K562 (cell line): ENCODE measurements around the gene ATL1. TPM values are rescaled to one million over a fixed set of nuclear protein-coding genes. Genes with fewer than 3 reads are reported as not detected.

Experiments
- ATAC-seq: fragments of 200-7000 bp; cut with Tn5 transposase; 3 replicates; pipeline ENCODE4 v1.9.1; 2020; ENCODE audit warnings: moderate library complexity
- BruUV-seq: library from RNA; stranded (reverse); fragments of 400-500 nt; replicated peaks from 2 replicates; lab custom pipeline; 2021; lab: Mats Ljungman, UMichigan
- CTCF ChIA-PET: fragments of 300-600 bp; formaldehyde crosslinking; extraction: SDS; loops from one replicate; lab custom pipeline; 2021; ENCODE audit warnings: low intra/inter-chr PET ratio; lab: Yijun Ruan, JAX
- POLR2A ChIA-PET: fragments of 300-600, 350-650 bp; sonication (Branson Sonifier 250); formaldehyde crosslinking; extraction: SDS; loops from one replicate; lab custom pipeline; 2021; ENCODE audit warnings: antibody characterized with exemption, inconsistent platforms; lab: Yijun Ruan, JAX
- DNase-seq, 4 experiments: peaks; one replicate each; pipeline versions ENCODE4 v3.0.0 to v3.0.0-alpha.2; 2011 to 2018; ENCODE audit warnings: low spot score in 3 of 4, mixed read lengths in 3 of 4; ENCODE audit errors: extremely low read depth in 1 of 4
- FAIRE-seq: peaks from 2 replicates; lab custom pipeline; 2011; peaks lifted over from hg19 to GRCh38; lab: Jason Lieb, UNC
- H2AFZ ChIP-seq: 2 replicates; pipeline ENCODE4 v1.6.0; 2011; ENCODE audit warnings: low read depth, low read length, control low read depth, inconsistent platforms
- H3K27ac ChIP-seq: fragments of 200-600 bp; 3 replicates; pipeline ENCODE4 v1.8.0; 2011; ENCODE audit warnings: low read depth, mild to moderate bottlenecking, control low read depth, inconsistent platforms, low read length, moderate library complexity, mixed read lengths; ENCODE audit errors: extremely low read depth
- H3K27me3 ChIP-seq, 2 experiments: fragments of 300-600 bp in 1 of 2; 2 replicates in 1 of 2; 3 replicates in 1 of 2; pipeline versions ENCODE4 v1.6.0 to v1.8.0; 2011; ENCODE audit warnings: inconsistent platforms in 2 of 2, low read length in 2 of 2, mild to moderate bottlenecking in 1 of 2, mixed read lengths in 1 of 2, moderate library complexity in 1 of 2; ENCODE audit not compliant: control insufficient read depth in 2 of 2, insufficient read depth in 2 of 2
- H3K36me3 ChIP-seq: fragments of 300-600 bp; 3 replicates; pipeline ENCODE4 v1.8.0; 2011; ENCODE audit warnings: mild to moderate bottlenecking, low read length, inconsistent platforms; ENCODE audit not compliant: control insufficient read depth, insufficient read depth
- H3K4me1 ChIP-seq, 2 experiments: fragments of 200-600 bp in 1 of 2; replicated peaks in 1 of 2; 2 replicates in 1 of 2; 3 replicates in 1 of 2; pipeline versions ENCODE4 v1.5.1 to v1.8.0; 2011; ENCODE audit warnings: inconsistent platforms in 2 of 2, low read length in 2 of 2, mild to moderate bottlenecking in 1 of 2, mixed read lengths in 1 of 2, moderate library complexity in 1 of 2; ENCODE audit not compliant: control insufficient read depth in 2 of 2, insufficient read depth in 2 of 2
- H3K4me2 ChIP-seq: 2 replicates; pipeline ENCODE4 v1.6.1; 2011; ENCODE audit warnings: low read length, control low read depth, inconsistent platforms, mixed read lengths; ENCODE audit not compliant: insufficient read depth
- H3K4me3 ChIP-seq: fragments of 200-600 bp; sonication (generic), shearing (Covaris generic); 2 replicates; pipeline ENCODE4 v1.5.1; 2016; ENCODE audit warnings: control low read depth, inconsistent platforms
- H3K79me2 ChIP-seq: fragments of 200-600 bp; 3 replicates; pipeline ENCODE4 v1.8.0; 2011; ENCODE audit warnings: low read length, inconsistent platforms; ENCODE audit not compliant: control insufficient read depth, insufficient read depth
- H3K9ac ChIP-seq, 2 experiments: 2 replicates each; pipeline versions ENCODE4 v1.6.0 to v1.6.1; 2011; ENCODE audit warnings: low read depth in 2 of 2, low read length in 2 of 2, control low read depth in 1 of 2, inconsistent platforms in 1 of 2, mild to moderate bottlenecking in 1 of 2, mixed read lengths in 1 of 2; ENCODE audit not compliant: insufficient read depth in 1 of 2
- H3K9me1 ChIP-seq: one replicate; pipeline ENCODE4 v1.6.0; 2011; ENCODE audit warnings: inconsistent platforms, mild to moderate bottlenecking, low read length, moderate library complexity; ENCODE audit not compliant: control insufficient read depth, insufficient read depth
- H3K9me3 ChIP-seq: replicated peaks from 2 replicates; pipeline ENCODE4 v1.5.1; 2011; ENCODE audit warnings: low read depth, low read length, inconsistent platforms; ENCODE audit not compliant: control insufficient read depth, insufficient read depth
- H4K20me1 ChIP-seq: replicated peaks from 2 replicates; pipeline ENCODE4 v1.6.1; 2011; ENCODE audit warnings: low read length, inconsistent platforms, mixed read lengths; ENCODE audit not compliant: control insufficient read depth, insufficient read depth
- ARID2 ChIP-seq: fragments of 450-650 bp; IDR thresholded peaks from 2 replicates; pipeline ENCODE4 v1.6.1; 2017; ENCODE audit warnings: antibody characterized with exemption, mild to moderate bottlenecking
- CXXC5 ChIP-seq: fragments of 250-450 bp; sonication (Bioruptor Pico); IDR thresholded peaks from 2 replicates; pipeline ENCODE4 v1.8.0; 2022; ENCODE audit warnings: inconsistent platforms, mild to moderate bottlenecking, moderate library complexity
- ZNF140 ChIP-seq: fragments of 250-450 bp; sonication (Bioruptor Pico); IDR thresholded peaks from 2 replicates; pipeline ENCODE4 v1.8.0; 2021; ENCODE audit warnings: moderate library complexity, mild to moderate bottlenecking, inconsistent platforms
- ZNF316 ChIP-seq: fragments of 450-650 bp; IDR thresholded peaks from 2 replicates; pipeline ENCODE4 v1.6.1; 2016
- WGBS: fragments of 100-300 bp; shearing (Covaris generic); methylation state at CpG from one replicate; pipeline ENCODE4 v1.1.6; 2016; ENCODE audit warnings: low coverage, mixed read lengths; ENCODE audit not compliant: insufficient coverage; ENCODE audit errors: missing lambda C conversion rate; 5-methylcytosine and 5-hydroxymethylcytosine counted together
- in situ Hi-C: fragments of 300-500 bp; cut with MboI; formaldehyde crosslinking; loops from 4 replicates; pipeline ENCODE4 v1.15.0; 2018; ENCODE audit warnings: inconsistent platforms, mixed read lengths
- intact Hi-C: fragments of 100-400 bp; cut with micrococcal nuclease; formaldehyde crosslinking; loops from 2 replicates; pipeline ENCODE4 v1.14.2; 2022
- polyA plus RNA-seq, 8 experiments: library from polyadenylated mRNA; depleted of rRNA in 4 of 8; stranded (reverse) in 5 of 8; unstranded in 3 of 8; fragments of >200 nt; fragmentation: Nextera tagmentation in 2 of 8; fragmentation: Illumina TruSeq in 1 of 8; extraction: Ambion mirVana in 2 of 8; extraction: Trizol in 1 of 8; gene quantifications; 2 replicates each; pipeline versions ENCODE4 v1.2.1 to v1.2.3, GENCODE V29; 2011 to 2014; ENCODE audit warnings: inconsistent platforms in 1 of 8, missing spikeins in 1 of 8
- total RNA-seq, 7 experiments: library from RNA; depleted of rRNA in 6 of 7; stranded (reverse); fragments of >200 nt in 6 of 7; fragmentation: Illumina TruSeq in 2 of 7; extraction: Trizol in 2 of 7; gene quantifications; 2 replicates each; pipeline versions ENCODE4 v1.2.1 to v1.2.3, GENCODE V29; 2011 to 2021; ENCODE audit warnings: low replicate concordance in 1 of 7
- TF ChIP-seq, protein P1 (sequence below): fragments of 250-450 bp; sonication (Bioruptor Pico); IDR thresholded peaks from 2 replicates; pipeline ENCODE4 v1.9.0; 2021; ENCODE audit warnings: mild to moderate bottlenecking
- TF ChIP-seq, protein P2 (sequence below): fragments of 450-650 bp; formaldehyde crosslinking; IDR thresholded peaks from 2 replicates; pipeline ENCODE4 v1.4.0; 2020; ENCODE audit warnings: mild to moderate bottlenecking, moderate library complexity

The ATL1 gene
- total and polyA plus RNA-seq, 9 of the 15 experiments (the other 6 are each of a cell fraction or from before 2014, with no cell fraction given) = 0.04 to 0.16 (median 0.07) TPM; not detected in 4

DNA sequence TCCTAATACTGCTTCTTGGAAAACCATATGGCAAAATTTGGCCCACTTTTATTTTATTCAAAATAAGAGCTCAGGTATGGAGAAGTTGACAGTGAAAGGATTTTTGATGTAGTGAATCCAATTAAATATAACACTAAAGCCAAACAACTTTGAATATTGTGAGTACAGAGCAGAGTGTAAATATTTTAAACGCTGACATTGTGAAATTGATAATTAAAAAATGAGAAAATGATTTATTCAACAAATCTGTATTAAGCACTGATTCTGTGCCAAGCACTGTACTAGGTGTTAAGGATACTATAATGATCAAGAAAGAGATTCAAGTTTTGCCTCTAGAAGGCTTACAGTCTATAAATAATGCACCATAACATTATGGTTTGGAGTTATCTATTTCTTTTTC lies 50.5 kb downstream of the ATL1 start:
- no peak overlapping the region for H2AFZ ChIP-seq
- ChIA-PET POLR2A (interaction anchor here (0.6 to 1.1 kb wide), 2 partner anchors 9 to 33 kb away, joined by 3 read pairs; no protein-coding TSS in a partner anchor), CTCF (interaction anchor here (0.6 kb wide), 1 partner anchor 81 kb away, joined by 3 read pairs; no protein-coding TSS in a partner anchor)
- ATAC-seq (no peak), DNase-seq (no peak), FAIRE-seq (no peak)
- no peak overlapping the region for H3K27ac ChIP-seq
- no peaks in the 10 kb centered on the region for H3K79me2 ChIP-seq
- TF ChIP-seq CXXC5 (CRISPR knock-in tag) (no peak), ZNF316 (peak; percentile 43)
- H3K9me1 ChIP-seq = no peaks in the 10 kb centered on the region
- in situ Hi-C loops (no loop called here), intact Hi-C loops (no loop called here)
- no peaks in the 10 kb centered on the region for H3K4me1 ChIP-seq
- H3K9me3 ChIP-seq = no peaks in the 10 kb centered on the region
- WGBS = 0% methylated on average over 1 of the region's 1 CpG
- H3K4me2 ChIP-seq = no peak overlapping the region
- no peak overlapping the region for H3K9ac ChIP-seq
- no peak overlapping the region for H3K4me3 ChIP-seq
- peaks cover 0 to 3% of the 10 kb centered on the region in 2 experiments; a peak in 3 of 5 replicates for H3K27me3 ChIP-seq
- no TSS peak for BruUV-seq
- H3K36me3 ChIP-seq = no peaks in the 10 kb centered on the region
- no peaks in the 10 kb centered on the region for H4K20me1 ChIP-seq

DNA sequence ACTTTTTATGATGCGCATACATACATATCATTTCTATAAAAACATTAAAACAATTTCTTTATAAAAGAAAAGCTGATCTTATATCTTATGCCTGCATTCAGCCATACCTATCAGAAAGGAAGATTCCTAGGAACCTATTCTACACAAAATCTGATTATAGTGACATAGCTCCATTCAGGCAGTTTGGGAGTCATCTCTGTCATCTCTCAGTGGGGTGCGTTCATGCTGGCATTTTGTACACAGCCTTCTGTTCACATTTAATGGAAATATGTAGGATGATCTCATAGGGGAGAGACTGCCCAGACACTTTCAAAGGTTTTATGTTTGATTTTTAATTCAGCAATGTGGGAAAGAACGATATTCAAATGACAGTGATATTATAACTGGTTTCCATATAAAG lies 52.9 kb downstream of the ATL1 start:
- BruUV-seq = no TSS peak
- TF ChIP-seq ARID2 (no peak), ZNF140 (CRISPR knock-in tag) (no peak)
- TF ChIP-seq, protein P1, sequence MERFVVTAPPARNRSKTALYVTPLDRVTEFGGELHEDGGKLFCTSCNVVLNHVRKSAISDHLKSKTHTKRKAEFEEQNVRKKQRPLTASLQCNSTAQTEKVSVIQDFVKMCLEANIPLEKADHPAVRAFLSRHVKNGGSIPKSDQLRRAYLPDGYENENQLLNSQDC = no peak
- TF ChIP-seq, protein P2, sequence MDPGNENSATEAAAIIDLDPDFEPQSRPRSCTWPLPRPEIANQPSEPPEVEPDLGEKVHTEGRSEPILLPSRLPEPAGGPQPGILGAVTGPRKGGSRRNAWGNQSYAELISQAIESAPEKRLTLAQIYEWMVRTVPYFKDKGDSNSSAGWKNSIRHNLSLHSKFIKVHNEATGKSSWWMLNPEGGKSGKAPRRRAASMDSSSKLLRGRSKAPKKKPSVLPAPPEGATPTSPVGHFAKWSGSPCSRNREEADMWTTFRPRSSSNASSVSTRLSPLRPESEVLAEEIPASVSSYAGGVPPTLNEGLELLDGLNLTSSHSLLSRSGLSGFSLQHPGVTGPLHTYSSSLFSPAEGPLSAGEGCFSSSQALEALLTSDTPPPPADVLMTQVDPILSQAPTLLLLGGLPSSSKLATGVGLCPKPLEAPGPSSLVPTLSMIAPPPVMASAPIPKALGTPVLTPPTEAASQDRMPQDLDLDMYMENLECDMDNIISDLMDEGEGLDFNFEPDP (CRISPR knock-in tag) = no peak

More for the DNA sequence above, 52.9 kb downstream of the ATL1 start:
- Histone ChIP-seq H3K36me3 (no peaks in the 10 kb centered on the region), H3K4me1 (no peaks in the 10 kb centered on the region), H3K9ac (no peak overlapping the region), H2AFZ (no peak overlapping the region), H4K20me1 (no peaks in the 10 kb centered on the region), H3K27me3 (peaks cover 0 to 3% of the 10 kb centered on the region in 2 experiments; a peak in 3 of 5 replicates), H3K4me2 (no peak overlapping the region), H3K9me1 (no peaks in the 10 kb centered on the region), H3K4me3 (no peak overlapping the region), H3K27ac (no peak overlapping the region), H3K79me2 (no peaks in the 10 kb centered on the region), H3K9me3 (no peaks in the 10 kb centered on the region)
- FAIRE-seq (no peak), DNase-seq (no peak), ATAC-seq (no peak)
- intact Hi-C loops = no loop called here
- ChIA-PET CTCF (no interaction called here), POLR2A (no interaction called here)
- in situ Hi-C loops = no loop called here
- WGBS = 14% methylated on average over 3 of the region's 3 CpGs
